Testis (tissue), 2 donors: ENCODE measurements around the gene REEP2.

Source experiments
- CTCF ChIP-seq, 3 experiments: fragments of 450-650 bp in 2 of 3; fragments of 200-600 bp in 1 of 3; sonication (generic) in 1 of 3; IDR thresholded peaks; one replicate each; pipeline ENCODE4 v1.5.1; 2016 to 2019; ENCODE audit warnings: antibody characterized with exemption in 3 of 3, mild to moderate bottlenecking in 2 of 3, moderate library complexity in 1 of 3
- POLR2A ChIP-seq: fragments of 450-650 bp; IDR thresholded peaks from one replicate; pipeline ENCODE4 v1.6.1; 2017; ENCODE audit warnings: antibody characterized with exemption, mild to moderate bottlenecking, moderate library complexity

- TF ChIP-seq CTCF (IDR thresholded peaks at IDR 0.05): no peak
- no peak for TF ChIP-seq POLR2A
Measured at GRCh38 chr5:138438003-138438723, 694 bp upstream of the REEP2 start.
